HepG2 (cell line): Measurements from ENCODE around the gene RGS7.

Source experiments
- ATF7 ChIP-seq, 2 experiments: fragments of 450-650 bp in 1 of 2; sonication (generic) in 1 of 2; formaldehyde crosslinking in 1 of 2; IDR thresholded peaks; 2 replicates each; pipeline versions ENCODE4 v1.4.0 to v1.6.1; 2016 to 2020; ENCODE audit warnings: antibody characterized with exemption in 1 of 2, mild to moderate bottlenecking in 1 of 2, missing genetic modification reagents in 1 of 2
- ETV6 ChIP-seq: sonication (generic); formaldehyde crosslinking; conservative IDR thresholded peaks from 2 replicates; pipeline ENCODE4 v1.4.0; 2020; ENCODE audit warnings: missing genetic modification reagents
- HDAC1 ChIP-seq: sonication (generic); formaldehyde crosslinking; IDR thresholded peaks from 2 replicates; pipeline ENCODE4 v1.5.1; 2020; ENCODE audit warnings: mild to moderate bottlenecking, missing genetic modification reagents
- JUN ChIP-seq: sonication (generic); formaldehyde crosslinking; IDR thresholded peaks from 2 replicates; pipeline ENCODE4 v1.4.0; 2020; ENCODE audit warnings: mild to moderate bottlenecking, missing genetic modification reagents
- TCF7L2 ChIP-seq: IDR thresholded peaks from 2 replicates; pipeline ENCODE4 v1.6.1; 2011; ENCODE audit warnings: mild to moderate bottlenecking, low read depth, low read length, moderate library complexity
- YY1 ChIP-seq: IDR thresholded peaks from 2 replicates; pipeline ENCODE4 v1.6.1; 2011; ENCODE audit warnings: low read length, low read depth, moderate library complexity, mild to moderate bottlenecking; ENCODE audit not compliant: insufficient read depth, insufficient replicate concordance
- ZBTB7A ChIP-seq: sonication (generic); formaldehyde crosslinking; IDR thresholded peaks from 2 replicates; pipeline ENCODE4 v1.8.0; 2022; ENCODE audit warnings: mild to moderate bottlenecking, missing genetic modification reagents
- ZBTB8A ChIP-seq: sonication (generic); formaldehyde crosslinking; IDR thresholded peaks from 2 replicates; pipeline ENCODE4 v1.4.0; 2020; ENCODE audit warnings: mild to moderate bottlenecking, low read depth, missing genetic modification reagents, borderline replicate concordance
- ZNF10 ChIP-seq: sonication (generic); formaldehyde crosslinking; IDR thresholded peaks from 2 replicates; pipeline ENCODE4 v1.4.0; 2020; ENCODE audit warnings: mild to moderate bottlenecking, low read depth, missing genetic modification reagents, borderline replicate concordance
- ZNF652 ChIP-seq: IDR thresholded peaks from 2 replicates; pipeline ENCODE4 v1.6.1; 2016; ENCODE audit warnings: low read depth, borderline replicate concordance
- TF ChIP-seq, protein P1 (sequence below): sonication (generic); formaldehyde crosslinking; IDR thresholded peaks from 2 replicates; pipeline ENCODE4 v1.5.0; 2020; ENCODE audit warnings: mild to moderate bottlenecking, missing genetic modification reagents, moderate library complexity
- TF ChIP-seq, protein P2 (sequence below): sonication (generic); formaldehyde crosslinking; conservative IDR thresholded peaks from 2 replicates; pipeline ENCODE4 v1.4.0; 2020; ENCODE audit warnings: missing genetic modification reagents
- TF ChIP-seq, protein P3 (sequence below): sonication (generic); formaldehyde crosslinking; IDR thresholded peaks from 2 replicates; pipeline ENCODE4 v1.8.0; 2022; ENCODE audit warnings: mild to moderate bottlenecking, missing genetic modification reagents, borderline replicate concordance
- TF ChIP-seq, protein P4 (sequence below), 2 experiments: sonication (generic) in 1 of 2; formaldehyde crosslinking in 1 of 2; IDR thresholded peaks; 2 replicates each; pipeline versions ENCODE4 v1.4.0 to v1.6.1; 2016 to 2020; ENCODE audit warnings: borderline replicate concordance in 1 of 2, low read depth in 1 of 2, mild to moderate bottlenecking in 1 of 2, missing genetic modification reagents in 1 of 2

DNA sequence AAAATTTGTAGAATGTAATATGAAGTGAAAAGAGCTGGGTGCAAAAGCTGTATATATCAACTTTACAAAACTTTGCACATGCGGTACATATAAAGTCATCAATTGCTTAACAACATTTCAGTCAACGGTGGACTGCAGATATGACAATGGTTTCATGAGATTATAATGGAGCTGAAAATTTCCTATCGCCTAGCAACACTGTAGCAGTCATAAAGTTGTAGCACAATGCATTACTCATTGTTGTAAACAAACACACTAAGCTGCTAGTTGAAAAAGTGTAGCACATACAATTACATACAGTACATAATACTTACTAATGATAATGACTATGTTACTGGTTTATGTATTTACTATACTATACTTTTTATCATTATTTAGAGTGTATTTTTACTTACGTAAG, 64.0 kb downstream of the RGS7 start:
- TF ChIP-seq, protein P1, sequence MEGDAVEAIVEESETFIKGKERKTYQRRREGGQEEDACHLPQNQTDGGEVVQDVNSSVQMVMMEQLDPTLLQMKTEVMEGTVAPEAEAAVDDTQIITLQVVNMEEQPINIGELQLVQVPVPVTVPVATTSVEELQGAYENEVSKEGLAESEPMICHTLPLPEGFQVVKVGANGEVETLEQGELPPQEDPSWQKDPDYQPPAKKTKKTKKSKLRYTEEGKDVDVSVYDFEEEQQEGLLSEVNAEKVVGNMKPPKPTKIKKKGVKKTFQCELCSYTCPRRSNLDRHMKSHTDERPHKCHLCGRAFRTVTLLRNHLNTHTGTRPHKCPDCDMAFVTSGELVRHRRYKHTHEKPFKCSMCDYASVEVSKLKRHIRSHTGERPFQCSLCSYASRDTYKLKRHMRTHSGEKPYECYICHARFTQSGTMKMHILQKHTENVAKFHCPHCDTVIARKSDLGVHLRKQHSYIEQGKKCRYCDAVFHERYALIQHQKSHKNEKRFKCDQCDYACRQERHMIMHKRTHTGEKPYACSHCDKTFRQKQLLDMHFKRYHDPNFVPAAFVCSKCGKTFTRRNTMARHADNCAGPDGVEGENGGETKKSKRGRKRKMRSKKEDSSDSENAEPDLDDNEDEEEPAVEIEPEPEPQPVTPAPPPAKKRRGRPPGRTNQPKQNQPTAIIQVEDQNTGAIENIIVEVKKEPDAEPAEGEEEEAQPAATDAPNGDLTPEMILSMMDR (CRISPR knock-in tag): no peak
- TF ChIP-seq ZBTB8A: no peak
- no peak for TF ChIP-seq ZNF10 (CRISPR knock-in tag)
- TF ChIP-seq ZNF652 (CRISPR knock-in tag): no peak
- TF ChIP-seq YY1: no peak
- no peak for TF ChIP-seq TCF7L2
- no peak for TF ChIP-seq ETV6 (CRISPR knock-in tag)
- TF ChIP-seq ATF7 (IDR thresholded peaks at IDR 0.05): no peak
- no peak for TF ChIP-seq ATF7 (CRISPR knock-in tag; IDR thresholded peaks at IDR 0.05)
- no peak for TF ChIP-seq ZBTB7A (CRISPR knock-in tag)
- no peak for TF ChIP-seq HDAC1 (CRISPR knock-in tag)
- TF ChIP-seq, protein P2, sequence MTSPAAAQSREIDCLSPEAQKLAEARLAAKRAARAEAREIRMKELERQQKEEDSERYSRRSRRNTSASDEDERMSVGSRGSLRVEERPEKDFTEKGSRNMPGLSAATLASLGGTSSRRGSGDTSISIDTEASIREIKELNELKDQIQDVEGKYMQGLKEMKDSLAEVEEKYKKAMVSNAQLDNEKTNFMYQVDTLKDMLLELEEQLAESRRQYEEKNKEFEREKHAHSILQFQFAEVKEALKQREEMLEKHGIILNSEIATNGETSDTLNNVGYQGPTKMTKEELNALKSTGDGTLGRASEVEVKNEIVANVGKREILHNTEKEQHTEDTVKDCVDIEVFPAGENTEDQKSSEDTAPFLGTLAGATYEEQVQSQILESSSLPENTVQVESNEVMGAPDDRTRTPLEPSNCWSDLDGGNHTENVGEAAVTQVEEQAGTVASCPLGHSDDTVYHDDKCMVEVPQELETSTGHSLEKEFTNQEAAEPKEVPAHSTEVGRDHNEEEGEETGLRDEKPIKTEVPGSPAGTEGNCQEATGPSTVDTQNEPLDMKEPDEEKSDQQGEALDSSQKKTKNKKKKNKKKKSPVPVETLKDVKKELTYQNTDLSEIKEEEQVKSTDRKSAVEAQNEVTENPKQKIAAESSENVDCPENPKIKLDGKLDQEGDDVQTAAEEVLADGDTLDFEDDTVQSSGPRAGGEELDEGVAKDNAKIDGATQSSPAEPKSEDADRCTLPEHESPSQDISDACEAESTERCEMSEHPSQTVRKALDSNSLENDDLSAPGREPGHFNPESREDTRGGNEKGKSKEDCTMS: no peak
- TF ChIP-seq, protein P3, sequence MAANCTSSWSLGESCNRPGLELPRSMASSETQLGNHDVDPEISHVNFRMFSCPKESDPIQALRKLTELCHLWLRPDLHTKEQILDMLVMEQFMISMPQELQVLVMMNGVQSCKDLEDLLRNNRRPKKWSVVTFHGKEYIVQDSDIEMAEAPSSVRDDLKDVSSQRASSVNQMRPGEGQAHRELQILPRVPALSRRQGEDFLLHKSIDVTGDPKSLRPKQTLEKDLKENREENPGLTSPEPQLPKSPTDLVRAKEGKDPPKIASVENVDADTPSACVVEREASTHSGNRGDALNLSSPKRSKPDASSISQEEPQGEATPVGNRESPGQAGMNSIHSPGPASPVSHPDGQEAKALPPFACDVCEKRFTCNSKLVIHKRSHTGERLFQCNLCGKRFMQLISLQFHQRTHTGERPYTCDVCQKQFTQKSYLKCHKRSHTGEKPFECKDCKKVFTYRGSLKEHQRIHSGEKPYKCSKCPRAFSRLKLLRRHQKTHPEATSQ: no peak
- TF ChIP-seq JUN (CRISPR knock-in tag): no peak
- TF ChIP-seq, protein P4, sequence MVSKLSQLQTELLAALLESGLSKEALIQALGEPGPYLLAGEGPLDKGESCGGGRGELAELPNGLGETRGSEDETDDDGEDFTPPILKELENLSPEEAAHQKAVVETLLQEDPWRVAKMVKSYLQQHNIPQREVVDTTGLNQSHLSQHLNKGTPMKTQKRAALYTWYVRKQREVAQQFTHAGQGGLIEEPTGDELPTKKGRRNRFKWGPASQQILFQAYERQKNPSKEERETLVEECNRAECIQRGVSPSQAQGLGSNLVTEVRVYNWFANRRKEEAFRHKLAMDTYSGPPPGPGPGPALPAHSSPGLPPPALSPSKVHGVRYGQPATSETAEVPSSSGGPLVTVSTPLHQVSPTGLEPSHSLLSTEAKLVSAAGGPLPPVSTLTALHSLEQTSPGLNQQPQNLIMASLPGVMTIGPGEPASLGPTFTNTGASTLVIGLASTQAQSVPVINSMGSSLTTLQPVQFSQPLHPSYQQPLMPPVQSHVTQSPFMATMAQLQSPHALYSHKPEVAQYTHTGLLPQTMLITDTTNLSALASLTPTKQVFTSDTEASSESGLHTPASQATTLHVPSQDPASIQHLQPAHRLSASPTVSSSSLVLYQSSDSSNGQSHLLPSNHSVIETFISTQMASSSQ (IDR thresholded peaks at IDR 0.05; ENCODE audit: low read depth): no peak
- TF ChIP-seq, protein P4 (CRISPR knock-in tag; IDR thresholded peaks at IDR 0.05; ENCODE audit: borderline replicate concordance): no peak
